Measurements from ENCODE around the gene RTN4RL1.

RTN4RL1 gene, protein sequence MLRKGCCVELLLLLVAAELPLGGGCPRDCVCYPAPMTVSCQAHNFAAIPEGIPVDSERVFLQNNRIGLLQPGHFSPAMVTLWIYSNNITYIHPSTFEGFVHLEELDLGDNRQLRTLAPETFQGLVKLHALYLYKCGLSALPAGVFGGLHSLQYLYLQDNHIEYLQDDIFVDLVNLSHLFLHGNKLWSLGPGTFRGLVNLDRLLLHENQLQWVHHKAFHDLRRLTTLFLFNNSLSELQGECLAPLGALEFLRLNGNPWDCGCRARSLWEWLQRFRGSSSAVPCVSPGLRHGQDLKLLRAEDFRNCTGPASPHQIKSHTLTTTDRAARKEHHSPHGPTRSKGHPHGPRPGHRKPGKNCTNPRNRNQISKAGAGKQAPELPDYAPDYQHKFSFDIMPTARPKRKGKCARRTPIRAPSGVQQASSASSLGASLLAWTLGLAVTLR

DNA sequence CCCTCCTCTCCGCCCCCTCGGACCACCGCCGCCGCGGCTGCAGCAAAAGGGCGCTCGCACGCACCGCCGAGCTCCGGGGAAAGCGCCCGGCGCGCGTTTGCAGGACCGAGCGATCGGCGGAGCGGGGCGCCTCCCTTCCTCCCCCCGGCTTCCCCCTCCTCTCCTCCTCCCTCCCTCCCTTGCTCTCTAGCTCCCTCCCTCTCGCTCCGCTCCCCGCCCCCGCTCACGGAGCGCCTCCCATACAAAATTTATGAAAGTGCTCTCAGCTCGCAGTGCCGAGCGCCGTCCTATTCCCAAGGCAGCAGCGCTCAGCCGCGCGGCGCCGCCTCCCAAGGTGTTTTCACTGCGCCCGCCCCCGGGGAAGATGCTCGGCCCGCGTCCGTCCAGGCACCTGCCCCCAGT is at the start of gene RTN4RL1:
RTN4RL1 (minus strand) TSS at position 115 of the 402 bp plus-strand sequence. CDS start 469 bp downstream, outside the sequence.
- DNase-seq: peak; percentile 87

DNA sequence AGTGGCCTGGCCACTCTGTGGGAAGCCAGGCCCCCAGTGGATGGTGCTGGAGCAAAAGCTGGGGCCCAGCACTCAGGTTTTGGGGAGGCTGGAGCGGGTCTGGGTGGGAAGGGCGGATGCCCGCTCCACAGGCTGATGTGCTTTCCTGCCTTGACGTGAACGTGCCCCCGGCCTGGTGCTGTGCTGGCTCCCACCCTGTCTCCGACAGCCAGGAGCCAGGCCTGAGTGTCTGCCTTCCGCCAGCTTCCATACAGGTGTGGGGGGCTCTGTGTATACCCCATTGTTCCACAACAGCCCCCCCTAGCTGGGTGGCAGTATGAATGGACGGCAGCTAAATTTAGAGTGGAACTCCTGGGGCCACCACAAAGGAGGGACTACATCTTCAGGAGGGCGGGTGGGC is 49.8 kb upstream of the RTN4RL1 start:
- no peak for DNase-seq

DNA sequence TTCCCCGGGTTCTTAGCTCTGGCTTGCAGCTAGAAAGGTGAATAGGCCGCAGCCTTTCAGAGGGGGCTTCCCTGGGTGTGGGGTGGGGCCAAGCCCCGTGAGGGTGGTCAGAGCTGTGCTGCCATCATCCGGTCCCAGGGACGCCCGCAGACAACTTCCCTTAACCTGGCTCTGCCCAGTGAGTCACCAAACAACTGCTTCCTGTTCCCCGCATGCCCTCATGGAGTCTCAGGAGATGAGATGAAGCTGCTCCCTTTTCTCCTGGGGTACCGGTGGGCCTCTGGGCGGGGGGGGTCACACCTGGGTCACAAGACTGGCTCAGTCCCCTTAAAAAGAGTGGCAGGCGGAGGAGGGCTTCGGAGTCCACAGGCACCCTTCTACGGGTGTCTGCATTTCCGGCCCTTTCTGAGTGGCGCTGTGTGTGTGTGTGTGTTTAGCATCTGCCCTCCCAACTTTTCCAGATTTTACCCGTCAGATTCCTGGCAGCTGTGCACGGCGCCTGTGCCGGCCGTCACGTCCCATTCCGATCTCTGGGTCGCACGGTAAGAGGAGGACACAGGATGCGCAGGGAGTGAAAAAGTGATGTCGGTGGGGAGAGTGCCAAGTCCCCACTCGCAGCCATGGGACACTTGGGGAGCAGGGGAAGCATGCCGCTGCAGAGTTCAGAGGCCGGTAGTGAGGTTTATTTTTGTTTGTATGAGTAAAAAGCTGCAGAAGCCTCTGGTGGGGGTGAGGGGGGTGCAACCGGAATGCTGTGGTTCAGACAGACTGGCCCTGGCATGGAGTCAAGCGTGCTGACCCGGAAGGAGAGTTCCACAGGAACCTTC is 46.5 kb upstream of the RTN4RL1 start:
- DNase-seq: no peak

DNA sequence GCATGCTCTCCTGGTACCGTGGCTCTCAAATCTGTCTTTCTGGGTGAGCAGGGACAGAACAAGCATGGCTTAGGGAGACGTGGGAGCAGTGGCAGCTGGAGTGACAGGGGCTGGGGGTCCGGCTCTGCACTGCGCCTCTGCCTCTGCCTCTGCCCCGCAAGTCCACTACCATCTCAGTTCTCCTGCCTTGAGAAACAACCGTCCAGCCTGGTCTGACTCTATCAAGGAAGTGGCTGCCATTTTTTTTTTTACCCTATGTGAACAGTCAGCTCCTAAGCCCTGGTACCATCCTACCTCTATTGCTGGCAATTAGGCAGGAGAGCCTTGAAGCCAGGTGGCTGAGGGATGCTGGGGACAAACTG is 45.9 kb upstream of the RTN4RL1 start:
- no peak for DNase-seq

DNA sequence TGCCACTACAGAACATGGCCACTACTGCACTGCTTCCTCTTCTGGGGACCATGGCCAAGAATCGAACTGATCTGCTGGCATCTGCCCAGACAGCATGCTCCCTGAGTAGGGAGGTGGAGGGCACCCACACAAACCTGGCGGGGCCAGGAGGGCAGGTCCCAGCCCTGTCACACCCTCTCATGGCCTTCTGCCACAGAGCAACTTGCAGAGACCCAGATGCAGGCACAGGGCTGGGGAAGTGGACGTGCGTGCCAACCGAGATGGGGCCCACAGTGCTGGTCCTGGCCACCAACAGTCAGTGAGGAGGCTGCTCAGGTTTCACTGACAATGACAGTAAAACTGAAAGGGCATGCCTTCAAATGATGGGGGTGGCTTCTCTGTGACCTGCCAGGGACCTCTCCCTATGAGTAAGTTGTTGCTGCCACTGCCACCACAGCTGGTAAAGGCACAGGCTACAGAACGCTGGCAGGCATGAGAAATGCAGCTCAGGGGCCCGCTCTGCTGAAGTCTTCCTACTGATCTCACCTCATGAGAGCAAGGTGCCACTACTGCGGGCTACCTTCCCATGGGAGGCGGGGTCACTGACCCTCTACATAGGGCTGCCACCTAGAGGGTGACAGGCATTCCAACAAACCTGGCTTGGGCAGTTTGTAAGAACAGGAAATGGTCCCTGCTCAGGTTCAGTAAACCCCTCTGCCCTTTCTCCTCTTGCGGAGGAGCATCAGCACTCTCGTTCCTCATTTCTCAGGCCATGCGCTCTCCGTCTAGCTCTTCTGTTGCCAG is 45.3 kb upstream of the RTN4RL1 start:
- DNase-seq: no peak

DNA sequence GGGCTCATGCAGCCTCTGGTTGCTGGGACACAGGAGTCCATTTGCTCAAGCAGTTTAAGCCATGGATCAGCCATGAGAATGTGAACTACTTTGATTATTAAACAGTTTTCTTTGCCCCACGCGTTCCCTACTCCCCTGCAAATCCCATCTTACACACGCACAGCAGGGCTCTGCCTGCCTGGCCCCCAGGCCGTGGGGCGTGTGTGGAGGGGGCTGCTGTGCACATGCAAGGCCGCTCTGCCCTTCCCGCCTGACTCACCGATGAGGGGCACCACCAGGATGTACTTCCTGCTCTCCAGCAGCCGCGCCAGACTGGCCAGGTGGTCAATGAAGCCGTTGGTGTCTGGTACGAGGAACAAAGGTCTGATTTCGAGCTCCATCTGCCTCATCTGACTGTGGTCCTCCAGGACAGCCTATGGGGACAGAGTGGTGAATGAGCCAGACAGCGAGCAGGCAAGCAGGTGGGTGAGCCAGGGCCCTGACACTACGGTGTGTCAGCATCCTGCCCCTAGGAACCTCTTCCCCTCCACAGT is 43.5 kb upstream of the RTN4RL1 start:
- no peak for DNase-seq

DNA sequence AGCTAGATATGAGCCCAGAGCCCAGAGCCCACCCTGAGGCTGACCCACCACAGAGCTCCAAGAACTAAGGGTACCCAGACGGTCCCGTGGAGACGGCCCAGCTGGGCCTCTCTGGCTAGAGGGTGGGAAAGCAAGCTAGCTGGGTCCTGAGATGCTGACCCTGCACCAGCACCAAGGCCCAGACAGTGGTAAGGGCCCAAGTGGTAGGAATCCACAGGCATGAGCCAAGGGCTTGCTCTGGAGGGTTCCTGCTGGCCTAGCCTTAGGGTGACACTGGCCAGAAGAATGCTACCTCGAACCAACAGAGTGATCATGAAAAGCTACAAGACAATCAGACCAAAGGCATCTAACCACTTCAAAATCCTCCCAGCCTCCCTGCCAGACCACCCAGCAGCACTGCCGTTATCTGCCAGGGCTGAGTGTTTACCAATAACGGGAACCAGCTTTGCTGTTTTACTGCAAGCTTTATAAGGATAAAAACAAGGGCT is 42.9 kb upstream of the RTN4RL1 start:
- DNase-seq: no peak

DNA sequence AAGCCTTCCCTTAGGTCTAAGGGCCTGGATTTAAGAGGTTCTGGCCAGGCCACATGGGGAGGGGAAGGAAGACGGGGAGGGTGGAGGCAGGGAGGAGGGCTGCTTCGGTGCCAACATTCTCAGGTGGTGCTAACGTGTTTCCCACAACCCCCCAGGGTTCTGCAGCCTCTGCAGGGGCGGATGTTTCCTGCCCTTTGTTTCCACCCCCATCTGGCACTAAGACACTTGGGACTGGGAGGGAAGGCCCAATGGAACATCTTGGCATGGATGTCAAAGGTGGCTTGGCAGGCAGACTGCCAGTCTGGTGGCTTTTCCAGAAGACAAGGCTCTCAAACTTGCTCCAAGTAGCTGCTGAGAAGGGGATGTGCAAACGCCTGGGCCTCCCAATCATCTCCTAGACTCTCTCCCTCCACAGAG is 42.5 kb upstream of the RTN4RL1 start:
- DNase-seq: no peak

DNA sequence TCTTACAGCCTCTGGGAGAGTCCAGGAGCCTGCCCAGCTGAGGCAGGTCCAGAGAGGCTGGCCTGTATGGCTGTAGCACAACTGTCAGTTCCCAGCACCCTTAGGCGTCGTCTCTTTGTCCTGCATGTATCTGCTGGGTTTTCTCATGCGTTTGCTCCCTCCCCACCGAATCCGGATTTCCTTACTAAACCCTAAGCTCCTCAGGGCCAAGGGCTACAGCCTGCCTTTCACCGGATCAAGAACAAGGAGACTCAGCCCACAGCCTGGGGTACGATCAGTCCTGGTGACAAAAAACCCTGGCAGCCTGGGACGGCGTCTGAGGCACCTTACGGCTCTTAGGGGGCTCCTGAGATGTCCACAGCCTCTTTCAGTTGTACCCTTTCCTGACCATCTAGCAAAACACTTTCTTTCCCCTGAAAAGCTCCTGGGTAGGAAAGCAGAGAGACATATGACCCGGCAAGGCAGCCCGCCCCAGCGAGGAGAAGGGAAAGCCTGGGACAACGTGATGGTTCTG is 42.0 kb upstream of the RTN4RL1 start:
- DNase-seq: no peak

DNA sequence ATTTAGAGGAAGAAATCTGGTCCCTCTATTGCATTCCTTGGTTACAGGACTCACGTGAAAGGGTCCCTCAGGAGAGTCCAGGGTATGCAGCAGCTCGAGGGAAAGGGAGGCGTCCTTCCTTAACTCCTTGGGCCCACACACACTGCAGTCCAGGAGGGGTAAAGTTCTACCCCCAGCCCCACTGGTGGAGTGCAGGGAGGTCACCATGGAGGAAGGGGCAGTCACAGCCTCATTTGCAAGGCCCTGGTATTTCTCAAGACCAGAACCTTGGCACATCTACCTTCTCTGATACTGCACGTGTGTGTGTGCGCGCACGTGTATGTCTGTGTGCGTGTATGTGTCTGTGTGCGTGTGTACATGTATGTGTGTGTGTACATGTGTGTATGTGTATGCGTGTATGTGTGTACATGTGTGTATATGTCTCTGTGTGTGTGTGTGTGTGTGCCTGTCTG is 40.8 kb upstream of the RTN4RL1 start:
- no peak for DNase-seq

DNA sequence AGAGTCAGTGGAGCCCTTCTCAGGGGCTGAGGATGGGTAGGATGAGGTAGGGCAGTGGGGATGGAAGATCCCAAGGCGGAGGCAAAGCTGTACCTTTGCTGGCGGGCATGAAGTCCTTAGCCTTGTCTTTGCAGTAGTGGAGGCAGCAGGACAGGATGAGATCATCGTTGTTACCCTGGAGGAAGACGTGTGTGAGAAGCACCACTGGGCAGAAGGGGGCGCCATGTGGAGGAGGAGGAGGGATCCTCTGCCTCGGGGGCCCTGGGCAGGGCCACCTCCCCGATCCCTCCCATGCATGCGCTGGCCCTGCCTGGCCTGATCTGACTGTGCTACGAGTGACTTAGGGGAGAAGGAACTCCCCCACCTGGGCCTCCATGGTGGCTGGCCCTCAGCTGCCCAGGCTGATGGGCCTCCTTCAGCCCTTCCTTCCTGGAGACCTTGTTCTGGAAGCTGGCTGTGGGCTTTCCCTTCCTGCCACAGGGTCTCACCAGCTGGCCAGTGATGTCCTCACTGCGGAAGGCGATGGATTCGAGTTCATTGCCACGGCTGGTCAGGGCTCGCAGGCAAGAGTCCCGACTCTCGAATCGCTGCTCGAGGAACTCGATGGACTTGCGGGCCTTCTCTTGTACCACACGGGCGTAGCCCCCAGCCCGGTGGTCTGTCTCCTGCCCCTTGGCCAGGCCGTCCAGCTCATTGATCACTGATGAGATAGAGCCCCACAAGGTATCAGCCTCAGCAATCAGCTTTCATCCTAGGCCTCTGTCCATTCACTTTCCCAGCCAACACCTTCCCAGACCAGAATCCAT is 40.0 kb upstream of the RTN4RL1 start:
- peak; percentile 56 for DNase-seq

DNA sequence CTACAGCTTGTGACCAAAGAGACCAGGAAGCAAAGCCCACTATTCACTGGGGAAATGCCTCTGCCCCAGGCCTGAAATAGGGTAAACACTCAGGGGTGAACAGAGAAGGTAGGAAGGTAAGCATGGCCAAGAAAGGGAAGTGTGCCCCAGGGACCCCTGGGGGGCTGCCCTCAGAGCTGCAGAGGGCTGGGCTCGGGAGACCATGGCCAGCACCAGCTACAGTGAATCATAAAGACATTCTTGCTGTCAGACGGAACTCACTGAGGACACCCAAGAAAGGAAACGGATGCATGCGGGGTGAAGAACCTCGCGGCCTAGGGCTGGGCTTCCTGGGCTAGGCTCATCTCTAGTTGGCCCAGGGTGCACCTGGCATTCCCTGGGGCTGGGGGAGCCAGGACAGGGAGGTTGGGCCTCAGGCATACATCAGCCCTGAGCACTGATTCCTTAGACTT is 39.4 kb upstream of the RTN4RL1 start:
- DNase-seq: no peak

DNA sequence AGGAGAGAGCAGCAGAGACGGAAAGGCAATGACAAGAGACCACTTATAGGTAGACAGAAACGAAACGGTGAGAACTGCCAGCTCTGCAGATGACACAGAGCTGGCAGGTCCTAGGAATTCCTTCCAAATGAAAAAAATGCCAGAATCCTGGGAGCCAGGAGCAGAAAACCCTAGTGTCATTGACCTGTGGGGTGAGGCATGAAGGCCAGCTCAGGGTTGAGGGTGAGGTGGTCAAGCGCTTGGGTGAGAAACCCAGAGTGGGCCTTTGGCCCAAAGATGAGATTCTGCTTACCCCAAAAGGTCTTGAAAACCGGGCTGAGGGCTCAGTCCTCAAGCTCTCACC is 39.0 kb upstream of the RTN4RL1 start:
- no peak for DNase-seq

DNA sequence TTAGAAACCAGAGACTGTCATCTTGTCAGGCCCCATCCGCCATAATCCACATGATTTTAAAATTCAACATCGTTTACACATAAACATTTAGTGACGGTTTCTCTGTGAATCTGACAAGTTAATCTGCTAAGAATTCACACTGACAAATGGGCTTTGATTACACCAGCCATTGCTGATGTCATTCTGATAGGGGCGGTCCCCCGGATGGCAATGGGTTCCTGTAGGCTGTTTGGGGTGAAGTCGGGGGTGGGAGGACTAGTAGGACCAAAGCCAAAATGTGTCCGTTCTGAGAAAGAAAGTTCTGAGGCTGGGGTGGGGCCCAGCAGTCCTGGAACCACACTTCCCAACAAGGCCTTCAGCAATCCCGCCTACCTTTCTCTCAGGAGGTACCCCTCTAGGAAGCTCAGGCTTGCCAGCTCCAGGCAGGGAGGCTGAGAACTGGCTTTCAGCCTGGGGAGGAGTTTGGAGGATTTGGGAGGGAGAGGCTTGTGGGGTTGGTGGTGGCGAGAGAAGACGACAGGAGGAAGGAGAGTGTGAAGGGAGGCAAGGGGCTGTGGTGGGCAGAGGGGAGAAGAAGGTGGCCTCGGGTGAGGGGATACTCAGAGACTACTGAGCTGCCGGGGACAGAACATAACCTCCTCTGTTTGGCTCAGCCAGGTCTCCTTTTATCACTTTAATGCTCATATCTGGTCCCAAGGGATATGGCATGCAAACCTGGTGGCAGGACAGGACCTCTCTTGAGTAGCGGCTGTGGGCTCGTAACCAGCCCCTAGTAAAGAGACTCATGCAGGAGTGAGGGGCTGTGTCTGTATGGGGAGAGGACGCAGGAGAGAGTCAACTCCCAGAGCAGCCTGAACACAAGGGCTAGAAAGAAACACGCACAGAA is 38.4 kb upstream of the RTN4RL1 start:
- DNase-seq: no peak

DNA sequence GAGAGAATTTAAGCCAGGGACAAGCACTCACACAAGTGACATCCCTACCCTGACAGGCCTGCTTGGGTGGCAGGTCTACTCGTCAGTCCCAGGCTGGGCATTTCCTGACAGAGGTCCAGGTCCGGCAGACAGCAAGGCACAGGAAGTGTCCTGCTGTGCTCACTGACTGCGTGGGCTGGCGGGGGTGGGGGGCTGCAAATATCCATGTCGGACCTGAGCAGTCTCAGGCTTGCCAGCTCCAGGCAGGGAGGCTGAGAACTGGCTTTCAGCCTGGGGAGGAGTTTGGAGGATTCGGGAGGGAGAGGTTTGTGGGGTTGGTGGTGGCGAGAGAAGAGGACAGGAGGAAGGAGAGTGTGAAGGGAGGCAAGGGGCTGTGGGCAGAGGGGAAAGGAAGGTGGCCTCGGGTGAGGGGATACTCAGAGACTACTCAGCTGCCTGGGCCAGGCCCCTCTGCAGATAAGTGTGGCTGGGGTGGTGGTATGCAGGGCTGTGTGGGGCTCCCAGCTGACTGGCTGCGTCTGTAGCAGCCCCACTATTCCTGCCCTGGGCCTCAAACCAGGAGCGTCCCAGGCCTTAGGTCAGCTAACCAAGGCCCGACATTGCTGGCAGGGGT is 37.5 kb upstream of the RTN4RL1 start:
- no peak for DNase-seq

DNA sequence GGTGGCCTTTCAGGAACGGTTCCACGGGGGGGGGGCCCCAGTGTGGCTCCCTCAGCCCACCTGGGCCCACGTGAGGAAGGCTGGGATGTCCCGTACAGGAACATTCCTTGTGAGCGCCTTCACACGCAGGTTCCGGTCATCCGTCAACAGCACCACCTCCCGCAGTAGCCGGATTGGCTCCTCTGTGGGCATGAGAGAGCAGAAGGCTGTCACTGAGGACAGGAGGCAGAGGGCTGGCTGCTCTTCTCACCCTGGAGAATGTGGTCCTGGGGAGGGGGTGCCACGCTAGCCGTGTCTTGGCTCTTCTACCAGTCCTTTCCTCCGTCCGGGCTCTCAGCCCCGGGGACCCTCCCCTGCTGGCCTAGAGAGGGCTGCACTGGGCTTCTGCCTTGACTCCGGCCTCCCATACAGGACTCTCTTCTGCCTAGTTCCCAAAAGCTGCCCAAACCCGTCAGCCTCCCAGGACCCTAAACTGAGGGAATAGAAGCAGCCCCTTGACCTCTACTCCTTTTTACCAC is 36.4 kb upstream of the RTN4RL1 start:
- DNase-seq: no peak

DNA sequence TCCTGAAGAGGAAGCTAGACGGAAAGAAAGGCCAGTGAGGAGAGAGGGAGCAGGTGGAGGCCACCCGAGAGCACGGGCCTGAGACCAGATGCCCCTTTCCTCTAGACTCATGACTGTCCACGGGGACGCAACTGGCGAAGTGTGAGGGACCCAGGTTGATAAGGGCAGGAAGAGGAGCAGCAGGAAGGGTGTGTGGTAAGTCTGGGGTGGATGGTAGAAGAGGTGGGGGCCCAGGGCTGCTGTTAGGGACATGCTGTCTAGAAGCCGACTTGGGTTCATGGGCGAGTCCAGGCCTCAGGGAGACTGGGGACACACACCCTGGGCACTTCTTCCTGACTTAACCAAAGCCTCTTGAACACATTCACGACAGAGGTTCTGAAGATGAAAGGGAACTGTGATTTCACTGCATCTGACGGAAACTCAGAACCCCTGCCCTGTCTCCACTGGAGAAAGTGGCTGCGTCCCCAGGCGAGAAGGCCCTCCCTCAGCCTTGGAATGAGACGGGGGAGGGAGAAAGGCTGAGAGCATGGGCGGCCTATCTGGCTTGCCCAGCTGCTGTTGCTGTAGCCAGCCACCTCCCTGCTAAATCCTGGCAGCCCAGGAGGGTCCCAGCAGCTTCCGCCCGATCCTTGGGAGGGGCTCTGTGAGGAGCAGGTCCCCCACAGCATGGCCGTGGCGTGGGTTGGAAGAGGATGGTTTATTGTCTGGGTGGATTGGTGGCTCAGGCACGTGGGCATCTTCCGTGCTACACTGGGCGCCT is 35.7 kb upstream of the RTN4RL1 start:
- no peak for DNase-seq

DNA sequence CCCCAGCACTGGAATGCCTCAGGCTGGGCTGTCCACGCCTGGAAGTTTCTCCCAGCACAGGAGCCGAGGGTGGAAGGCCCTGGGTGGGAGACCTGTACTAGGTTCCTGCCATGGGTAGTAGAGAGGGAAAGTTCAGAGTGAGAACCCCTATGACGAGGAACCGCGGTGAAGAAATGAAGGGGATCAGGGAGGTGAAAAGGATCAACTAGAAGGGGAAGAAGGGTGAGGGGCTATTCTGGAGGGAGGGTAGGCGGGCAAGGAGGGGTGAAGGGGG is 35.2 kb upstream of the RTN4RL1 start:
- DNase-seq: no peak
